GM23338 (cell line): ENCODE measurements around the gene CDC25B. TPM values are rescaled to one million over a fixed set of nuclear protein-coding genes. Genes with fewer than 3 reads are reported as not detected.

Experiments
- ATAC-seq: fragments of 200-7000 bp; cut with Tn5 transposase; 3 replicates; pipeline ENCODE4 v1.9.1; 2020
- DNase-seq: peaks from one replicate; pipeline ENCODE4 v3.0.0-alpha.2; 2015; ENCODE audit warnings: low spot score
- H2AFZ ChIP-seq: fragments of 200-600 bp; sonication (generic); 2 replicates; pipeline ENCODE4 v1.8.0; 2016; ENCODE audit warnings: antibody characterized with exemption, mild to moderate bottlenecking, moderate library complexity
- H3F3A ChIP-seq: fragments of 200-600 bp; sonication (generic); replicated peaks from 2 replicates; pipeline ENCODE4 v1.8.0; 2017; ENCODE audit warnings: antibody characterized with exemption, mixed run types, low read depth
- H3K27ac ChIP-seq: fragments of 200-600 bp; sonication (generic); 2 replicates; pipeline ENCODE4 v1.6.1; 2016; ENCODE audit warnings: low read depth
- H3K27me3 ChIP-seq: fragments of 200-600 bp; sonication (generic); 2 replicates; pipeline ENCODE4 v1.8.0; 2016; ENCODE audit warnings: mild to moderate bottlenecking, mixed run types, moderate library complexity; ENCODE audit not compliant: insufficient read depth
- H3K36me3 ChIP-seq: fragments of 200-600 bp; sonication (generic); 2 replicates; pipeline ENCODE4 v1.8.0; 2016; ENCODE audit warnings: mild to moderate bottlenecking; ENCODE audit not compliant: insufficient read depth
- H3K4me1 ChIP-seq: fragments of 200-600 bp; sonication (generic); 2 replicates; pipeline ENCODE4 v1.8.0; 2016; ENCODE audit warnings: mild to moderate bottlenecking, moderate library complexity; ENCODE audit not compliant: insufficient read depth
- H3K4me2 ChIP-seq: fragments of 200-600 bp; sonication (generic); 2 replicates; pipeline ENCODE4 v1.7.1; 2017; ENCODE audit warnings: mixed run types
- H3K4me3 ChIP-seq: fragments of 200-600 bp; sonication (generic); 2 replicates; pipeline ENCODE4 v1.6.1; 2016; ENCODE audit warnings: mixed run types
- H3K79me2 ChIP-seq: fragments of 200-600 bp; sonication (generic); replicated peaks from 2 replicates; pipeline ENCODE4 v1.8.0; 2017; ENCODE audit warnings: mild to moderate bottlenecking; ENCODE audit not compliant: insufficient read depth
- H3K9me2 ChIP-seq: fragments of 200-600 bp; sonication (generic); 2 replicates; pipeline ENCODE4 v1.8.0; 2017; ENCODE audit not compliant: insufficient read depth
- H4K20me1 ChIP-seq: fragments of 200-600 bp; sonication (generic); replicated peaks from 2 replicates; pipeline ENCODE4 v1.8.0; 2017; ENCODE audit warnings: mild to moderate bottlenecking; ENCODE audit not compliant: insufficient read depth
- H3K27ac Mint-ChIP-seq: 2 replicates; pipeline ENCODE4 v1.8.0; 2020; ENCODE audit warnings: inconsistent platforms, mild to moderate bottlenecking, moderate library complexity, mixed read lengths
- H3K27me3 Mint-ChIP-seq: 3 replicates; pipeline ENCODE4 v1.8.0; 2022; ENCODE audit warnings: low read depth, mild to moderate bottlenecking, moderate library complexity, mixed read lengths, inconsistent platforms; ENCODE audit not compliant: insufficient read depth, poor library complexity
- H3K36me3 Mint-ChIP-seq: 3 replicates; pipeline ENCODE4 v1.8.0; 2021; ENCODE audit warnings: low read depth, mild to moderate bottlenecking, inconsistent platforms, moderate library complexity, mixed read lengths
- H3K4me1 Mint-ChIP-seq: 3 replicates; pipeline ENCODE4 v1.8.0; 2020; ENCODE audit warnings: mild to moderate bottlenecking, inconsistent platforms, mixed read lengths
- H3K4me3 Mint-ChIP-seq: 3 replicates; pipeline ENCODE4 v1.8.0; 2021; ENCODE audit warnings: moderate library complexity, mild to moderate bottlenecking, inconsistent platforms, mixed read lengths
- H3K9me3 Mint-ChIP-seq: 3 replicates; pipeline ENCODE4 v1.8.0; 2020; ENCODE audit warnings: moderate library complexity, mild to moderate bottlenecking, inconsistent platforms, mixed read lengths
- CREB1 ChIP-seq: fragments of 250-450 bp; sonication (Bioruptor Pico); IDR thresholded peaks from 2 replicates; pipeline ENCODE4 v1.5.0; 2020; ENCODE audit warnings: low read depth, mild to moderate bottlenecking, moderate library complexity
- EZH2 ChIP-seq: fragments of 200-600 bp; sonication (generic); IDR thresholded peaks from one replicate; pipeline ENCODE4 v1.8.0; 2017; ENCODE audit warnings: antibody characterized with exemption, mild to moderate bottlenecking, low read depth; ENCODE audit not compliant: unreplicated experiment
- POLR2AphosphoS5 ChIP-seq: IDR thresholded peaks from 2 replicates; pipeline ENCODE4 v1.6.1; 2016; ENCODE audit warnings: antibody characterized with exemption, low read depth
- STAT1 ChIP-seq: IDR thresholded peaks from one replicate; pipeline ENCODE4 v1.6.1; 2016; ENCODE audit warnings: antibody characterized with exemption; ENCODE audit not compliant: unreplicated experiment
- polyA plus RNA-seq: library from polyadenylated mRNA; unstranded; fragments of >200 nt; fragmentation: Nextera tagmentation; extraction: Ambion mirVana; gene quantifications from 2 replicates; pipeline ENCODE4 v1.2.1, GENCODE V29; 2016
- total RNA-seq: library from RNA; depleted of rRNA; stranded (reverse); fragments of >200 nt; shearing (Covaris generic); gene quantifications from 2 replicates; pipeline ENCODE4 v1.2.3, GENCODE V29; 2014
- TF ChIP-seq, protein P1 (sequence below): IDR thresholded peaks from 2 replicates; pipeline ENCODE4 v1.6.1; 2016; ENCODE audit warnings: antibody characterized with exemption
- TF ChIP-seq, protein P2 (sequence below): fragments of 250-450 bp; sonication (Bioruptor Pico); IDR thresholded peaks from 2 replicates; pipeline ENCODE4 v1.5.0; 2020; ENCODE audit warnings: mild to moderate bottlenecking, moderate library complexity
- TF ChIP-seq, protein P3 (sequence below): IDR thresholded peaks from one replicate; pipeline ENCODE4 v1.6.1; 2018; ENCODE audit warnings: antibody characterized with exemption; ENCODE audit not compliant: unreplicated experiment

The CDC25B gene
- total and polyA plus RNA-seq, 2 experiments from 2014 or later, result 10.5 to 33.0 TPM

DNA sequence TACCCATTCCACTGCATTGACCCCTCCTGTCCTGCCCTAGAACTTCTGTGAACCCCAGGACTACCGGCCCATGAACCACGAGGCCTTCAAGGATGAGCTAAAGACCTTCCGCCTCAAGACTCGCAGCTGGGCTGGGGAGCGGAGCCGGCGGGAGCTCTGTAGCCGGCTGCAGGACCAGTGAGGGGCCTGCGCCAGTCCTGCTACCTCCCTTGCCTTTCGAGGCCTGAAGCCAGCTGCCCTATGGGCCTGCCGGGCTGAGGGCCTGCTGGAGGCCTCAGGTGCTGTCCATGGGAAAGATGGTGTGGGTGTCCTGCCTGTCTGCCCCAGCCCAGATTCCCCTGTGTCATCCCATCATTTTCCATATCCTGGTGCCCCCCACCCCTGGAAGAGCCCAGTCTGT lies 8.7 kb downstream of the CDC25B start:
- Mint-ChIP-seq H3K4me1 (peaks cover 39% of the 10 kb centered on the region), H3K27ac (no peak overlapping the region), H3K27me3 (peaks cover 20% of the 10 kb centered on the region), H3K4me3 (no peak overlapping the region), H3K36me3 (peaks cover 53% of the 10 kb centered on the region), H3K9me3 (no peaks in the 10 kb centered on the region; the same call in 2 of the 3 replicates)
- ATAC-seq, result no peak
- Histone ChIP-seq H3K4me1 (peaks cover 28% of the 10 kb centered on the region), H3F3A (peaks cover 9% of the 10 kb centered on the region), H3K36me3 (no peaks in the 10 kb centered on the region), H3K9me2 (no peaks in the 10 kb centered on the region), H3K79me2 (no peaks in the 10 kb centered on the region), H3K4me3 (no peak overlapping the region), H3K27me3 (no peaks in the 10 kb centered on the region), H4K20me1 (no peaks in the 10 kb centered on the region; the same call in 1 of the 2 replicates), H3K4me2 (no peak overlapping the region), H3K27ac (no peak overlapping the region), H2AFZ (no peak overlapping the region)
- TF ChIP-seq STAT1, result no peak
- TF ChIP-seq EZH2, result no peak
- DNase-seq, result no peak

DNA sequence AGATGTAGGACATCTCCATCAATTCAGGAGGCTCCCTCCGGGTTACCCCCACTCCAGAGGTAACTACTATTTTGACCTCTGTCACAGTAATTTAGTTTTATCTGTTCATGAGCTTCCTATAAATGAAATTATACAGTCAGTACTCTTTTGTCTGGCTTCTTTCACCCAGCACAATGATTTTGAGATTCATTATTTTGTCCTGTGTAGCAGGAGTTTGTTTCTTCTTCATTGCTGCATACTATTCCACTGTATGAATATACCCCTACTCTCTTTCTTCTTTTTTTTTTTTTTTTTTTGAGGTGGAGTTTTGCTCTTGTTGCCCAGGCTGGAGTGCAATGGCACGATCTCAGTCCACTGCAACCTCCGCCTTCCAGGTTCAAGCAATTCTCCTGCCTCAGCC lies 12.4 kb downstream of the CDC25B start:
- Histone ChIP-seq H3F3A (peaks cover 4% of the 10 kb centered on the region; the same call in 1 of the 2 replicates), H3K9me2 (no peaks in the 10 kb centered on the region), H4K20me1 (no peaks in the 10 kb centered on the region), H3K36me3 (no peaks in the 10 kb centered on the region), H3K4me2 (no peak overlapping the region), H3K27ac (no peak overlapping the region), H3K4me1 (peaks cover 14% of the 10 kb centered on the region), H3K79me2 (no peaks in the 10 kb centered on the region), H3K27me3 (no peaks in the 10 kb centered on the region), H2AFZ (no peak overlapping the region), H3K4me3 (no peak overlapping the region)
- H3K36me3 Mint-ChIP-seq, result peaks cover 23% of the 10 kb centered on the region
- TF ChIP-seq, protein P1, sequence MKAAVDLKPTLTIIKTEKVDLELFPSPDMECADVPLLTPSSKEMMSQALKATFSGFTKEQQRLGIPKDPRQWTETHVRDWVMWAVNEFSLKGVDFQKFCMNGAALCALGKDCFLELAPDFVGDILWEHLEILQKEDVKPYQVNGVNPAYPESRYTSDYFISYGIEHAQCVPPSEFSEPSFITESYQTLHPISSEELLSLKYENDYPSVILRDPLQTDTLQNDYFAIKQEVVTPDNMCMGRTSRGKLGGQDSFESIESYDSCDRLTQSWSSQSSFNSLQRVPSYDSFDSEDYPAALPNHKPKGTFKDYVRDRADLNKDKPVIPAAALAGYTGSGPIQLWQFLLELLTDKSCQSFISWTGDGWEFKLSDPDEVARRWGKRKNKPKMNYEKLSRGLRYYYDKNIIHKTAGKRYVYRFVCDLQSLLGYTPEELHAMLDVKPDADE, result no peak
- TF ChIP-seq, protein P2, sequence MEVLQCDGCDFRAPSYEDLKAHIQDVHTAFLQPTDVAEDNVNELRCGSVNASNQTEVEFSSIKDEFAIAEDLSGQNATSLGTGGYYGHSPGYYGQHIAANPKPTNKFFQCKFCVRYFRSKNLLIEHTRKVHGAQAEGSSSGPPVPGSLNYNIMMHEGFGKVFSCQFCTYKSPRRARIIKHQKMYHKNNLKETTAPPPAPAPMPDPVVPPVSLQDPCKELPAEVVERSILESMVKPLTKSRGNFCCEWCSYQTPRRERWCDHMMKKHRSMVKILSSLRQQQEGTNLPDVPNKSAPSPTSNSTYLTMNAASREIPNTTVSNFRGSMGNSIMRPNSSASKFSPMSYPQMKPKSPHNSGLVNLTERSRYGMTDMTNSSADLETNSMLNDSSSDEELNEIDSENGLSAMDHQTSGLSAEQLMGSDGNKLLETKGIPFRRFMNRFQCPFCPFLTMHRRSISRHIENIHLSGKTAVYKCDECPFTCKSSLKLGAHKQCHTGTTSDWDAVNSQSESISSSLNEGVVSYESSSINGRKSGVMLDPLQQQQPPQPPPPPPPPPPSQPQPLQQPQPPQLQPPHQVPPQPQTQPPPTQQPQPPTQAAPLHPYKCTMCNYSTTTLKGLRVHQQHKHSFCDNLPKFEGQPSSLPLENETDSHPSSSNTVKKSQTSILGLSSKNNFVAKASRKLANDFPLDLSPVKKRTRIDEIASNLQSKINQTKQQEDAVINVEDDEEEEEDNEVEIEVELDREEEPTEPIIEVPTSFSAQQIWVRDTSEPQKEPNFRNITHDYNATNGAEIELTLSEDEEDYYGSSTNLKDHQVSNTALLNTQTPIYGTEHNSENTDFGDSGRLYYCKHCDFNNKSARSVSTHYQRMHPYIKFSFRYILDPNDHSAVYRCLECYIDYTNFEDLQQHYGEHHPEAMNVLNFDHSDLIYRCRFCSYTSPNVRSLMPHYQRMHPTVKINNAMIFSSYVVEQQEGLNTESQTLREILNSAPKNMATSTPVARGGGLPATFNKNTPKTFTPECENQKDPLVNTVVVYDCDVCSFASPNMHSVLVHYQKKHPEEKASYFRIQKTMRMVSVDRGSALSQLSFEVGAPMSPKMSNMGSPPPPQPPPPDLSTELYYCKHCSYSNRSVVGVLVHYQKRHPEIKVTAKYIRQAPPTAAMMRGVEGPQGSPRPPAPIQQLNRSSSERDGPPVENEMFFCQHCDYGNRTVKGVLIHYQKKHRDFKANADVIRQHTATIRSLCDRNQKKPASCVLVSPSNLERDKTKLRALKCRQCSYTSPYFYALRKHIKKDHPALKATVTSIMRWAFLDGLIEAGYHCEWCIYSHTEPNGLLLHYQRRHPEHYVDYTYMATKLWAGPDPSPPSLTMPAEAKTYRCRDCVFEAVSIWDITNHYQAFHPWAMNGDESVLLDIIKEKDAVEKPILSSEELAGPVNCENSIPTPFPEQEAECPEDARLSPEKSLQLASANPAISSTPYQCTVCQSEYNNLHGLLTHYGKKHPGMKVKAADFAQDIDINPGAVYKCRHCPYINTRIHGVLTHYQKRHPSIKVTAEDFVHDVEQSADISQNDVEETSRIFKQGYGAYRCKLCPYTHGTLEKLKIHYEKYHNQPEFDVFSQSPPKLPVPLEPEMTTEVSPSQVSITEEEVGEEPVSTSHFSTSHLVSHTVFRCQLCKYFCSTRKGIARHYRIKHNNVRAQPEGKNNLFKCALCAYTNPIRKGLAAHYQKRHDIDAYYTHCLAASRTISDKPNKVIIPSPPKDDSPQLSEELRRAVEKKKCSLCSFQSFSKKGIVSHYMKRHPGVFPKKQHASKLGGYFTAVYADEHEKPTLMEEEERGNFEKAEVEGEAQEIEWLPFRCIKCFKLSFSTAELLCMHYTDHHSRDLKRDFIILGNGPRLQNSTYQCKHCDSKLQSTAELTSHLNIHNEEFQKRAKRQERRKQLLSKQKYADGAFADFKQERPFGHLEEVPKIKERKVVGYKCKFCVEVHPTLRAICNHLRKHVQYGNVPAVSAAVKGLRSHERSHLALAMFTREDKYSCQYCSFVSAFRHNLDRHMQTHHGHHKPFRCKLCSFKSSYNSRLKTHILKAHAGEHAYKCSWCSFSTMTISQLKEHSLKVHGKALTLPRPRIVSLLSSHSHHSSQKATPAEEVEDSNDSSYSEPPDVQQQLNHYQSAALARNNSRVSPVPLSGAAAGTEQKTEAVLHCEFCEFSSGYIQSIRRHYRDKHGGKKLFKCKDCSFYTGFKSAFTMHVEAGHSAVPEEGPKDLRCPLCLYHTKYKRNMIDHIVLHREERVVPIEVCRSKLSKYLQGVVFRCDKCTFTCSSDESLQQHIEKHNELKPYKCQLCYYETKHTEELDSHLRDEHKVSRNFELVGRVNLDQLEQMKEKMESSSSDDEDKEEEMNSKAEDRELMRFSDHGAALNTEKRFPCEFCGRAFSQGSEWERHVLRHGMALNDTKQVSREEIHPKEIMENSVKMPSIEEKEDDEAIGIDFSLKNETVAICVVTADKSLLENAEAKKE (CRISPR knock-in tag), result no peak
- TF ChIP-seq CREB1 (CRISPR knock-in tag) (no peak), POLR2AphosphoS5 (no peak), EZH2 (no peak)
- TF ChIP-seq, protein P3, sequence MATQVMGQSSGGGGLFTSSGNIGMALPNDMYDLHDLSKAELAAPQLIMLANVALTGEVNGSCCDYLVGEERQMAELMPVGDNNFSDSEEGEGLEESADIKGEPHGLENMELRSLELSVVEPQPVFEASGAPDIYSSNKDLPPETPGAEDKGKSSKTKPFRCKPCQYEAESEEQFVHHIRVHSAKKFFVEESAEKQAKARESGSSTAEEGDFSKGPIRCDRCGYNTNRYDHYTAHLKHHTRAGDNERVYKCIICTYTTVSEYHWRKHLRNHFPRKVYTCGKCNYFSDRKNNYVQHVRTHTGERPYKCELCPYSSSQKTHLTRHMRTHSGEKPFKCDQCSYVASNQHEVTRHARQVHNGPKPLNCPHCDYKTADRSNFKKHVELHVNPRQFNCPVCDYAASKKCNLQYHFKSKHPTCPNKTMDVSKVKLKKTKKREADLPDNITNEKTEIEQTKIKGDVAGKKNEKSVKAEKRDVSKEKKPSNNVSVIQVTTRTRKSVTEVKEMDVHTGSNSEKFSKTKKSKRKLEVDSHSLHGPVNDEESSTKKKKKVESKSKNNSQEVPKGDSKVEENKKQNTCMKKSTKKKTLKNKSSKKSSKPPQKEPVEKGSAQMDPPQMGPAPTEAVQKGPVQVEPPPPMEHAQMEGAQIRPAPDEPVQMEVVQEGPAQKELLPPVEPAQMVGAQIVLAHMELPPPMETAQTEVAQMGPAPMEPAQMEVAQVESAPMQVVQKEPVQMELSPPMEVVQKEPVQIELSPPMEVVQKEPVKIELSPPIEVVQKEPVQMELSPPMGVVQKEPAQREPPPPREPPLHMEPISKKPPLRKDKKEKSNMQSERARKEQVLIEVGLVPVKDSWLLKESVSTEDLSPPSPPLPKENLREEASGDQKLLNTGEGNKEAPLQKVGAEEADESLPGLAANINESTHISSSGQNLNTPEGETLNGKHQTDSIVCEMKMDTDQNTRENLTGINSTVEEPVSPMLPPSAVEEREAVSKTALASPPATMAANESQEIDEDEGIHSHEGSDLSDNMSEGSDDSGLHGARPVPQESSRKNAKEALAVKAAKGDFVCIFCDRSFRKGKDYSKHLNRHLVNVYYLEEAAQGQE, result no peak
- no peak for ATAC-seq
- no peak for DNase-seq
- no peaks in the 10 kb centered on the region; the same call in 2 of the 3 replicates for H3K9me3 Mint-ChIP-seq
- no peak overlapping the region for H3K4me3 Mint-ChIP-seq
- H3K27ac Mint-ChIP-seq, result no peak overlapping the region
- peaks cover 24% of the 10 kb centered on the region for H3K4me1 Mint-ChIP-seq
- H3K27me3 Mint-ChIP-seq, result peaks cover 15% of the 10 kb centered on the region
